Measurements from ENCODE around the gene XPNPEP2.

The XPNPEP2 gene

DNA sequence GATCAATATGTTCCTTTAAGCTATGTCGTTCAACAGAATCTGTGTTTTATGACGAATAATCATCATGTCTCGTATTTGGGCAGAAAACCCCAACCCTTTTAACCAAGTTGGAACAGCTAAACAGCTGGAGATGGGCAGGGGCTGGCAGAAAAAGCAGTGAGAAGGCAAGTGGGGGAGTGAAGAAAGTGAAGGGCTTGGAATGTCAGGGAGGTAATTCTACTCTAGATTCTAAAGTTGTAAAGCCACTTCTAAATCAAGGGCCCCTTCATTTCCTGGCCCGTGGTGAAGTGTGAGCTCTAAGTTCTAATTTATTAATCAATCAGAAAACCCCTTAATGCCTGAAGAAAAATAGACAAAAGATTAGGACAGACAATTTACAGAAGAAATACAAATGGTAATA is 61.4 kb downstream of the XPNPEP2 start:
- DNase-seq (ENCODE audit: low spot score): no peak

DNA sequence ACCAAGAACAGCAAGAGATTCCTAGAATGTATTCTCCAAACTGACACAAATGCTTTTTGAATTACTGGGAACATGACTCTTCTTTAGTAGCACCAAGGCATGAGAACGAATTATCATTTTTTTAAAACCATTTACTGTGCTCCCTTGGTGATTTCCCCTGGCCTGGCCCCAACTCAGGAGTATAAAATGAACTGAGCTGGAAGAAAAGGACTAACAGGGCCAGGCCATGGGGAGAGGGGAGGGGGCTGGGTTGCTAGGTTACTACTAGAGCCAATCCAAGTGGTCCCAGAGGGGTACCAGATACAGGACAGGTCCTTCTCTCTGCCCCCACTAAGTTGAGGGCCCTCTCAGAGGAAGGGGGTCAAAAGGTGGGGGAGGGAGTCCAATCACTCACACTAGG is 64.1 kb downstream of the XPNPEP2 start:
- DNase-seq (ENCODE audit: low spot score): no peak

DNA sequence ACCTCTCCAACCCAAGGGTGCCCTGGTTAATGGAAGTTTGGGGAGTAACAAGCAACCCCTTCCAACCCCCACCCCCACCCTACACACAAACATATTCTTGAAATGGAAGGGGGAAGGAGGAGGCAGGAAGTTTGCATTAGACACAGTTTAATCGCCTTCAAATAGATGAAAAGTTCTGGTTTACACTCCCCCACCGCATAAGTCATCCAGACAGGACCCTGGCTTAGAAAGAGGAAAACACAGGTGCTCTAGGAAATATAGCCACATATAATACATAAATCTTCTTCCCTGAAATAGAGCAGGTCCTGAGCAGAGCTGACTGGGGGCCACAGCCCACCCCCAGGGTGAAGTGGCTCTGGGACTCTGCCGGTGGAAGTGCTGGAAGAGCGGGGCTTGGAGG is 66.0 kb downstream of the XPNPEP2 start:
- no peak for DNase-seq (ENCODE audit: low spot score)

DNA sequence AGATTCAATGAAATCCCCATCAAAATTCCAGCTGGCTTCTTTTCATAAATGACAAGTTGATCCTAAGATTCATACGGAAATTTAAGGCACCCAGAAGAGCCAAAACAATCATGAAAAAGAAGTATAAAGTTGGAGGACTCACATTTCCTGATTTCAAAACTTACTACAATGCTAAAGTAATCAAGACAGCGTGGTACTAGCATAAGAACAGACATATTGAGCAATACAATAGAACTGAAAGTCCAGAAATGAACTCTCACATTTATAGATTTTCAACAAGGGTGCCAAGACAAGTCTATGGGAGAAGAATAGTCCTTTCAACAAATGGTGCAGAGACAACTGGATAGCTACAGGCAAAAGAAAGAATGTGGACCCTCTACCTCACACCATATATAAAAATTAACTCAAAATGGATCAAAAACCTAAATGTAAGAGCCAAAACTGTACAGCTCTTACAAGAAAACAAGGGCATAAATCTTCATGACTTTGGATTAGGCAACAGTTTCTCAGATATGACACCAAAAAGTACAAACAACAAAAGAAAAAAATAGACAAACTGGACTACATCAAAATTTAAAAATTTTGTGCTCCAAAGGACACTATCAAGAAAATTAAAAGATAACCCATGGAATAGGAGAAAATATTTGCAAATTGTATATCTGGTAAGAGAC is 69.5 kb downstream of the XPNPEP2 start:
- no peak for DNase-seq (ENCODE audit: low spot score)

DNA sequence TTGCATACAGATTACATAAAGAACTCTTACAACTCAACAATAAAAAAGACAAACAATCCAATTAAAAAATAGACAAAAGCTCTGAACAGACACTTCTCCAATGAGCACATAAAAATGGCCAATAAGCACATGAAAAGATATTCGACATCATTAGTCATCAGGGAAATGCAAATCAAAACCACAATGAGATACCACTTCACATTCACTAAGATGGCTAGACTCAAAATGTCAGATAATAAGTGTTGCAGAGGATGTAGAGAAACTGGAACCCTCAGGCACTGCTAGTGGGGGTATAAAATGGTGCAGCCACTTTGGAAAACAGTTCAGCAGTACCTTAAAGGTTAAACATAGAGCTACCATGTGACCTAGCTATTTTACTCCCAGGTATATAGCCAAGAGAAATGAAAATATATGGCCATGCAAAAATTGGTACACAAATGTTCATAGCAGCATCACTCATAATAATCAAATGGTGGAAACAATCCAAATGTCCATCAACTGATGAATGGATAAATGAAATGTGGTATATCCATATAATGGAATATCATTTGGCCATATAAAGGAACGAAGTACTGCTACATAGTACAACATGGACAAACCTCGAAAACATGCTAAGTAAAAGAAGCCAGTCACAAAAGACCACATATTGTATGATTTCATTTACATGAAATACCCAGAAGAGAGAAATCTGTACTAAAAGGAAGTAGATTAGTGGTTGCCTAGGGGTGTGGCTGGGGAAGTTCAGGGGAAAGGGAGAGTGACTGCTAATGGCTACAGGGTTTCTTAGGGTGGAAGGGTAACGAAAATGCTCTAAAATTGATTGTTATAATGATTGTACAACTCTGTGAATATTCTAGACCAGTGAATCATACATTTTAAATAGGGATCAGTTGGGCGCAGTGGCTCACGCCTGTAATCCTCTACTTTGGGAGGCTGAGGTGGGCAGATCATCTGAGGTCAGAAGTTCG is 70.3 kb downstream of the XPNPEP2 start:
- no peak for DNase-seq (ENCODE audit: low spot score)

DNA sequence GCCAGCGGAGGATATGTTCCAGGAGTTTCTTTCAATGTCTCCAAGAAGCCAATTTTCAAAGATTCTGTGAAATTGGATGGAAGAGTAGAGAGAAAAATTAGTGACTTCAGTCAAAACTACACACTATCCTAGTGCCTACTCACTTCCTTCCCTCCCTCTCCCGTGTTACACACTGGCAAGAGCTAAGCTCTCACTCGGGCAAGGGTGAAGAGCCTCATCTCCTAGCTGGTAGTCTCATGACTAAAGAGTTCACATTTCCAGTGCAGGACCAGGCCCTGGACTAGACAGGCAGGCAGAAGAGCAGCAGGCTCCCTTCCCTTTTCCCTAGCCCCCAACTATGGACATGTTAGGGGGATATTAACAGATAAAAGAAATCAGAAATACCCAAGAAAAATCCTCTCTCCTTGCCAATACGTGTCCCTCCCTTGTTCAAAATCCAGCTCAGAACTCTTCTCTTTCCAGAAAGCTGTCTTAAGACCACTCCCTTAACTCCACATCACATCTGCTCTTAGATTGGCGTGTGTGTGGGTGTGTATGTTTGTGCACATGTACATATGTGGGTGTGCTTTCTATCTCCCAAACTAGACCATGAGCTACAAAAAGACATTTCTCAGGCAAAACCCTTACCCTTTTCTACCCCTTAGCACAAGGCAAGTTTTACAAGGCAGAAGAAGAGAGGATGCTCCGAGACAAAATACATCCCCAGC is 75.0 kb downstream of the XPNPEP2 start:
- no peak for DNase-seq (ENCODE audit: low spot score)

DNA sequence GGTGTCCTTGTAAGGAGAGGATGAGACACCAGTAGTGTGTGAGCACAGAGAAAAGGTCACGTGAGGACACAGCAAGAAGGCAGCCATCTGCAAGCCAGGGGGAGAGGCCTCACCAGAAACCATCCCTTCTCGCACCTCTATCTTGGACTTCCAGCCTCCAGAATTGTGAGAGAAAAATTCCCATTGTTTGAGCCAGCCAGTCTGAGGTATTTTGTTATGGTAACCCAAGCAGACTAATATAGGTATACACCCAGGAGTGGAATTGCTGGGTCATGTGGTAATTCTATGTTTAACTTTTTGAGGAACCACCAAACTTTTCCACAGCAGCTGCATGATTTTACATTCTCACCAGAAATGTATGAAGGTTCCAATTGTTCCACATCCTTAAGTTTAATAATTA is 79.3 kb downstream of the XPNPEP2 start:
- no peak for DNase-seq (ENCODE audit: low spot score)

All from NAMALWA (cell line).